Stimulated activated CD4-positive, alpha-beta T cell treated with anti-CD3 and anti-CD28 coated beads, Interleukin-1b, Interleukin-23, amount 100 ng/mL, for 4 hours (primary cell): ENCODE measurements around the gene GRAMD1A.

Experiments used
- DNase-seq, 2 donors: peaks; one replicate each; pipeline ENCODE4 v3.0.0-alpha.2; 2020; ENCODE audit warnings: low read depth in 2 of 2

The GRAMD1A gene

GRCh38 chr19:35053667-35054293 lies 53.7 kb downstream of the GRAMD1A start:
- no peak for DNase-seq

GRCh38 chr19:35054626-35055025 lies 54.5 kb downstream of the GRAMD1A start:
- DNase-seq = no peak

- DNase-seq = no peak
Observed at GRCh38 chr19:35055715-35056179, 55.6 kb downstream of the GRAMD1A start.

DNA sequence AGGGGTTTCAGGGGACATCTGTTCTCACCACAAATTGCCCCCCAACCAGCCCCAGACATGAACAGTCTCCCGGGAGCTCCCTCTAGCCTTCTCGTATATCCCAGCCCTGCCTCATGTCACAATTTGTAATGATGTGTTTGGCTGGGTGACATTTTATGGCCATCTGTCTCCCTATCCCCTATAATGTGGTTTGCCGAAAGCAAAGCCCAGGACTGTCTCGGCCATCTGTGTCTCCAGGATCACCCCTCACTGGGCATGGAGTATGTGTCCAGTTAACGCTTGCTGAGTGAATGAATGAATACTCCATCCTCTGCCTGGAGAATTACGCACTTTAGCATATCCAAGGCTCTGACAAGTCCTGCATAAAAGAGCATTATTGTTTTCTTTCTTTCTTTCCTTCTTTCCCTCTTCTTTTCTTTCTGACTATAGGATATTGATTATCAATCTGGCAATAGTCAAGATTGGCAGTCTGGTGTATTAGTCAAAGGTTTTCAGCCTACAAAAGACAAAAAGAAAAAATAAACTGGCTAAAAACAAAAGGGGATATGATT lies 56.5 kb downstream of the GRAMD1A start:
- DNase-seq = no peak

DNA sequence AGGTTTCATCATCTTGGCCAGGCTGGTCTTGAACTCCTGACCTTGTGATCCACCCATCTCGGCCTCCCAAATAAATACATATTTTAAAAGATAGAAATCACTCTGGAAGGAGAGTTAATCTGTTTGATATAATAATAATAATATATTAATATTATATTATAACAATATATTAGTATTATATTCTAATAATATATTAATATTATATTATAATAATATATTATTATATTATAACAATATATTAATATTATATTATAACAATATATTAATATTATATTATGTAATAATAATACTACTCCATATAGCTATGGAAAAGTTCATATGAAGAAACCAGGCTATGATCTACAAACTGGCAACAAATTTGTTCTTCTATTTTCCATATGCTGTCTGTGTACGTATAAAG lies 58.2 kb downstream of the GRAMD1A start:
- DNase-seq = no peak

GRCh38 chr19:35059006-35059798 lies 59.1 kb downstream of the GRAMD1A start:
- no peak for DNase-seq

GRCh38 chr19:35059799-35060091 lies 59.6 kb downstream of the GRAMD1A start:
- DNase-seq = no peak

- DNase-seq = no peak
Observed at GRCh38 chr19:35060160-35060855, 60.2 kb downstream of the GRAMD1A start.

DNA sequence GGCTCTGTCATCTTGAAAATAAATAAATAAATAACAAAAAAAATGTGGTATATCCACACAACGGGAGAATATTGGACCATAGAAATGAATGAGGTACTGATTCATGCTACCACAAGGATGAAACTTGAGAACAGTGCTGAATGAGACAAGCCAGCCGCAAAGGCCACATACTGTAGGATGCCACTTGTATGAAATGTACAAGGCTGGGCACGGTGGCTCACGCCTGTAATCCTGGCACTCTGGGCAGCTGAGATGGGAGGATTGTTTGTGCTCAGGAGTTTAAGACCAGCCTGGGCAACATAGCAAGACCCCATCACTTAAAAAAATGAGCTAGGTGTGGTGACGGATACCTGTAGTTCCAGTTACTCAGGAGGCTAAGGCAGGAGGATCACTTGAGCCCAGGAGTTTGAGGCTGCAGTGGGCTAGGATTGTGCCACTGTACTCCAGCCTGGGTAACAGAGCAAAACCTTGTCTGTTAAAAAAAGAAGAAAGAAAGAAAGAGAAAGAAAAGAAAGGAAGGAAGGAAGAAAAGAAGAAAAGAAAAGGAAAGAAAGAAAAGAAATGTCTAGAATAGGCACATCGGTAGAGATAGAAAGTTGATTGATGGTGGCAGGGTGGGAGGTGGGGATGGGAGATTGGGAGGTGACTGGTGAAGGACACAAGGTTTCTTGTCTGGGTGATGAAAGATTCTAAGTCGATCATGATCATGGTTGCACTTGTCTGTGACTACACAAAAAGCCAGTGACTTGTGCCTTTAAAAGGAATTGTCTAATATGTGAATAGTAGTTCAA lies 61.7 kb downstream of the GRAMD1A start:
- DNase-seq = no peak

DNA sequence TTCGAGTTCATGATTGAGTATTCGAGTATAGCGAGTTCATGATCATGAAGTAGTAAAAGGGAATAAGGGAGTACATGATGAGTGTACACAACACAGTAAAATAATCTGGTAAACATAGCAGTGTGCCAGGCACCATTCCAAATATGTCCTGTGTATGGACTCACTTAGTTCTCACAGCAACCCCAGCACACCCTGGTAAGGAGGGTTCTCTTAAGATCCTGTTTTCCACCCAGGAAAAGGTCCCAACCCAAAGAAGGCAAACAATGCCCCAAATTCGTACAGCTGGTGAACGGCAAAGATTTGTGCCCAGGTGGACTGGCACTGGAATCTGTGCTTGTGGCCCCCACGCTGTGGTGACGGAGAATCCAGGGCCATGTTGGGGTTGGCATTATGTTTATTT lies 62.8 kb downstream of the GRAMD1A start:
- DNase-seq = no peak

GRCh38 chr19:35063940-35064818 lies 64.1 kb downstream of the GRAMD1A start:
- DNase-seq = no peak

DNA sequence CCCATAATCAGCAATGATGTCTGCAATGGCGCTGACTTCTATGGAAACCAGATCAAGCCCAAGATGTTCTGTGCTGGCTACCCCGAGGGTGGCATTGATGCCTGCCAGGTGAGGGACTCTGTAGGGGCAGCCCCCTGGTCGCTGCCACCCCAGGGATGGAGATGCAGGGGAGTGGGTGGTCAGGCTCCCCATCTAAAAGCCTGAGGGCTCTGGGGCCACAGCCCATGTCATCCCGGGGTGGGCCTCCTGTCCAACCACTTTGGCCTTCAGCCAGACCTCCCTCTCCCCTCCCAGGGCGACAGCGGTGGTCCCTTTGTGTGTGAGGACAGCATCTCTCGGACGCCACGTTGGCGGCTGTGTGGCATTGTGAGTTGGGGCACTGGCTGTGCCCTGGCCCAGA lies 65.5 kb downstream of the GRAMD1A start:
- DNase-seq = no peak

DNA sequence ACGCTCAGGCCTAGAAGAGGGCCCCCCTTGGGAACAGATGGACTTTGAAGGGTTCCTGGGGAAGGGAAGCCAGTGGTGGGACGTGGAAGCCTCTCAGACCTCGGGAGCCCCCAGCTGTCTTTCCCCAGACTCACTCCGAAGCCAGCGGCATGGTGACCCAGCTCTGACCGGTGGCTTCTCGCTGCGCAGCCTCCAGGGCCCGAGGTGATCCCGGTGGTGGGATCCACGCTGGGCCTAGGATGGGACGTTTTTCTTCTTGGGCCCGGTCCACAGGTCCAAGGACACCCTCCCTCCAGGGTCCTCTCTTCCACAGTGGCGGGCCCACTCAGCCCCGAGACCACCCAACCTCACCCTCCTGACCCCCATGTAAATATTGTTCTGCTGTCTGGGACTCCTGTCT lies 66.0 kb downstream of the GRAMD1A start:
- DNase-seq = no peak

- peak; percentile 90 to 94 for DNase-seq
Observed at GRCh38 chr19:35066691-35067563, 66.8 kb downstream of the GRAMD1A start.

DNA sequence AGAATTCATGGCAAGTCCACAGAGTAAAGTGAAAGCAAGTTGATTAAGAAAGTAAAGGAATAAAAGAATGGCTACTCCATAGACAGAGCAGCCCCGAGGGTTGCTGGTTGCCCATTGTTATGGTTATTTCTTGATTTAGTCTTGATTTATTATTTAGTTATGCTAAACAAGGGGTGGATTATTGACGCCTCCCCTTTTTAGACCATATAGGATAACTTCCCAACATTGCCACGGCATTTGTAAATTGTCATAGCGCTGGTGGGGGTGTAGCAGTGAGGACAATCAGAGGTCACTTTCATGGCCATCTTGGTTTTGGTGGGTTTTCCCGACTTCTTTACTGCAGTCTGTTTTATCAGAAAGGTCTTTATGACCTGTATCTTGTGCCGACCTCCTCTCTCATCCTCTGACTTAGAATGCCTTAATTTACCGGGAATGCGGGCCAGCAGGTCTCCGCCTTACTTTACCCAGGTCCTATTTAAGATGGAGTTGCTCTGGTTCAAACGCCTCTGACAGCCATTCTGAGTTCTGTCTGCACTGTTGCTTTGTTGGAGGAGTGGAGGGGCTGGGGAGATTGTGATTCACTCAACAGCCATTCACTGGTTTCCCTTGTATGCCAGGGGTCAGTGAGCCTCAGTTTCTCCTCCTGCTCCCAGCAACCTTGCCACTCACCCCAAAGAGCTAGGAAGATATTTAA lies 69.0 kb downstream of the GRAMD1A start:
- no peak for DNase-seq

GRCh38 chr19:35069696-35070095 lies 69.6 kb downstream of the GRAMD1A start:
- no peak for DNase-seq

DNA sequence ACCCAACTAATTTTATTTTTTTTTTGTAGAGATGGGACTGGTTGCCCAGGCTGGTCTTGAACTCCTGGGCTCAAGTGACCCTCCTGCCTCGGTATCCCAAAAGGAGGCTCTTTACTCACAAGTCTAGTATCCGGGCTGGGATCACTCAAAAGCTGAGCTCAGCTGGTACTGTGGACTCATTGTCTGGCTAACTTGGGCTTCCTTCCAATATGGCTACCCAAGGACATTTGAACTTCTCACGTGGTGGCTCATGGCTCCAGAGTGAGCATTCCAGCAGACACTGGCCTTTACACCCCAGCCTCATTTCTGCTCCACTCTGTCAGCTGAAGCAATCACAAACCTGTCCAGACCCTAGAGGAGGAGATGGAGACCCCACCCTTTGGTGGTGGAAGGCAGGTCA lies 70.3 kb downstream of the GRAMD1A start:
- DNase-seq = no peak

- DNase-seq = no peak
Observed at GRCh38 chr19:35073516-35073915, 73.4 kb downstream of the GRAMD1A start.

DNA sequence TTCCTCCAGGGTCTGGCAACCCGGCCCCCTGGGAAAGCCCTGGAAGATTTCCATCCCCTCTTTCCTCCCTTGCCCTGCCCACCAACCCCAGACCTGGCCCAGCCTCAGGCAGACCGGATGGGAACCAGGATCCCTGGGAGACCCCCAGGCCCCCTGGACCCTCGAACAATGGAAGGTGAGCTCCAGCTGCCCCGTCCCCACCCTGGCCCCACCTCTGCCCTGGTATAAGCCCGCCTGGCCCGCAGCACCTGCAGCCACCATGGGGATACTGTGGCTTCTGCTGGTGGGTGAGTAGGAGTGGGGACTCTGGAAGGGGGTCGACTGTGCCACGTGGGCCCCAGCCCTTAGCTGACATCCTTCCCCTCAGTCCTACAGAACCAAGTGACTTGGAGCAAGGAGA lies 73.8 kb downstream of the GRAMD1A start:
- no peak for DNase-seq
